Measurements from ENCODE around the gene PTPRQ.
"Not testable (repeated sequence)": the region's sequence is repeated elsewhere in the genome, so short reads cannot be mapped to it uniquely, and the experiment has no call there.

The PTPRQ gene

GRCh38 chr12:80472236-80472635 is 28.2 kb downstream of the PTPRQ start:
- no peak for DNase-seq

- no peak for DNase-seq
Measured at GRCh38 chr12:80472911-80473500, 29.0 kb downstream of the PTPRQ start.

GRCh38 chr12:80477521-80478145 is 33.6 kb downstream of the PTPRQ start:
- DNase-seq: not testable (repeated sequence)

- no peak for DNase-seq
Measured at GRCh38 chr12:80484746-80485145, 40.7 kb downstream of the PTPRQ start.

GRCh38 chr12:80485222-80485987 is 41.4 kb downstream of the PTPRQ start:
- DNase-seq: no peak

- DNase-seq: no peak
Measured at GRCh38 chr12:80490329-80490728, 46.3 kb downstream of the PTPRQ start.

GRCh38 chr12:80491166-80491565 is 47.1 kb downstream of the PTPRQ start:
- no peak for DNase-seq

- no peak for DNase-seq
Measured at GRCh38 chr12:80493466-80493865, 49.4 kb downstream of the PTPRQ start.

- no peak for DNase-seq
Measured at GRCh38 chr12:80494836-80495235, 50.8 kb downstream of the PTPRQ start.

- DNase-seq: no peak
Measured at GRCh38 chr12:80498059-80498728, 54.2 kb downstream of the PTPRQ start.

- DNase-seq: no peak
Measured at GRCh38 chr12:80504389-80505163, 60.5 kb downstream of the PTPRQ start.

- DNase-seq: no peak
Measured at GRCh38 chr12:80509781-80510556, 65.9 kb downstream of the PTPRQ start.

- no peak for DNase-seq
Measured at GRCh38 chr12:80512781-80513180, 68.7 kb downstream of the PTPRQ start.

- no peak for DNase-seq
Measured at GRCh38 chr12:80513211-80513610, 69.2 kb downstream of the PTPRQ start.

- no peak for DNase-seq
Measured at GRCh38 chr12:80517655-80518054, 73.6 kb downstream of the PTPRQ start.

GRCh38 chr12:80531646-80532045 is 87.6 kb downstream of the PTPRQ start:
- no peak for DNase-seq

- no peak for DNase-seq
Measured at GRCh38 chr12:80539029-80539428, 95.0 kb downstream of the PTPRQ start.

GRCh38 chr12:80549298-80549697 is 105.3 kb downstream of the PTPRQ start:
- DNase-seq: no peak

GRCh38 chr12:80551897-80552296 is 107.9 kb downstream of the PTPRQ start:
- no peak for DNase-seq

GRCh38 chr12:80553316-80553715 is 109.3 kb downstream of the PTPRQ start:
- DNase-seq: no peak

- DNase-seq: no peak
Measured at GRCh38 chr12:80556566-80556965, 112.5 kb downstream of the PTPRQ start.

- no peak for DNase-seq
Measured at GRCh38 chr12:80559766-80560165, 115.7 kb downstream of the PTPRQ start.

Measured in KG1 (cell line).